CD4-positive, alpha-beta T cell (primary cell): Measurements from ENCODE around the gene ANO10. TPM values are rescaled to one million over a fixed set of nuclear protein-coding genes. Genes with fewer than 3 reads are reported as not detected.

Experiments used
- ATAC-seq: fragments of 200-7000 bp; cut with Tn5 transposase; one replicate; pipeline ENCODE4 v1.10.0; 2022; ENCODE audit warnings: mild to moderate bottlenecking; ENCODE audit not compliant: poor library complexity
- CTCF ChIA-PET: fragments of 350-600 bp; sonication (Branson Sonifier 250); formaldehyde crosslinking; loops from one replicate; lab custom pipeline; 2021; ENCODE audit warnings: antibody characterized with exemption, inconsistent platforms; lab: Charles Lee
- POLR2A ChIA-PET: fragments of 350-600 bp; sonication (Branson Sonifier 250); formaldehyde crosslinking; loops from one replicate; lab custom pipeline; 2021; ENCODE audit warnings: antibody characterized with exemption, inconsistent platforms; lab: Charles Lee
- DNase-seq, 14 experiments: peaks; one replicate each; pipeline ENCODE4 v3.0.0-alpha.2; 2013 to 2020; ENCODE audit warnings: mixed read lengths in 2 of 14
- H3K27ac ChIP-seq, 2 donors: one replicate each; pipeline versions ENCODE4 v1.5.1 to v1.7.0; 2013; ENCODE audit warnings: low read length in 2 of 2, low read depth in 1 of 2, mild to moderate bottlenecking in 1 of 2
- H3K27me3 ChIP-seq, 2 experiments: 1 replicate in 1 of 2; 2 replicates in 1 of 2; pipeline versions ENCODE4 v1.6.1 to v1.7.0; 2013; ENCODE audit warnings: low read length in 2 of 2, control low read depth in 1 of 2, mild to moderate bottlenecking in 1 of 2, moderate library complexity in 1 of 2; ENCODE audit not compliant: insufficient read depth in 2 of 2, control insufficient read depth in 1 of 2
- H3K36me3 ChIP-seq: one replicate; pipeline ENCODE4 v1.6.1; 2013; ENCODE audit warnings: low read length, control low read depth; ENCODE audit not compliant: insufficient read depth
- H3K4me1 ChIP-seq: one replicate; pipeline ENCODE4 v1.6.1; 2013; ENCODE audit warnings: low read length, control low read depth; ENCODE audit not compliant: insufficient read depth
- H3K4me3 ChIP-seq: one replicate; pipeline ENCODE4 v1.5.1; 2013; ENCODE audit warnings: mild to moderate bottlenecking, low read length, moderate library complexity
- H3K9me3 ChIP-seq, 2 experiments: 1 replicate in 1 of 2; 2 replicates in 1 of 2; pipeline versions ENCODE4 v1.6.1 to v1.7.0; 2013; ENCODE audit warnings: low read length in 2 of 2, mild to moderate bottlenecking in 2 of 2, control low read depth in 1 of 2, moderate library complexity in 1 of 2; ENCODE audit not compliant: control insufficient read depth in 1 of 2, insufficient read depth in 1 of 2
- H3K27ac Mint-ChIP-seq: one replicate; pipeline ENCODE4 v1.8.0; 2020; ENCODE audit warnings: mixed read lengths
- H3K27me3 Mint-ChIP-seq: one replicate; pipeline ENCODE4 v1.8.0; 2021; ENCODE audit warnings: mixed read lengths
- H3K36me3 Mint-ChIP-seq: one replicate; pipeline ENCODE4 v1.8.0; 2021; ENCODE audit warnings: low read depth, mixed read lengths
- H3K4me1 Mint-ChIP-seq: one replicate; pipeline ENCODE4 v1.8.0; 2021; ENCODE audit warnings: low read depth, mixed read lengths
- H3K4me3 Mint-ChIP-seq: one replicate; pipeline ENCODE4 v1.8.0; 2020; ENCODE audit warnings: mild to moderate bottlenecking, mixed read lengths
- H3K9me3 Mint-ChIP-seq: one replicate; pipeline ENCODE4 v1.8.0; 2020; ENCODE audit warnings: mixed read lengths
- intact Hi-C, 2 experiments: fragments of 100-400 bp; cut with DNase I in 1 of 2; cut with micrococcal nuclease in 1 of 2; formaldehyde crosslinking; loops; one replicate each; pipeline versions ENCODE4 v1.15.1 to v1.9.0; 2023 to 2025; cut with DNase I, micrococcal nuclease
- total RNA-seq, 174 experiments: library from RNA in 2 of 174; stranded (reverse) in 2 of 174; gene quantifications; one replicate each; pipeline ENCODE4 v1.2.3 and lab custom pipeline; 2021 to 2026
- TF ChIP-seq, protein P1 (sequence below): fragments of 200-600 bp; IDR thresholded peaks from one replicate; pipeline ENCODE4 v1.8.0; 2022; ENCODE audit warnings: antibody characterized with exemption, mild to moderate bottlenecking

Gene ANO10
- total RNA-seq, 2 experiments from 2014 or later, result 6.9 to 8.0 TPM

DNA sequence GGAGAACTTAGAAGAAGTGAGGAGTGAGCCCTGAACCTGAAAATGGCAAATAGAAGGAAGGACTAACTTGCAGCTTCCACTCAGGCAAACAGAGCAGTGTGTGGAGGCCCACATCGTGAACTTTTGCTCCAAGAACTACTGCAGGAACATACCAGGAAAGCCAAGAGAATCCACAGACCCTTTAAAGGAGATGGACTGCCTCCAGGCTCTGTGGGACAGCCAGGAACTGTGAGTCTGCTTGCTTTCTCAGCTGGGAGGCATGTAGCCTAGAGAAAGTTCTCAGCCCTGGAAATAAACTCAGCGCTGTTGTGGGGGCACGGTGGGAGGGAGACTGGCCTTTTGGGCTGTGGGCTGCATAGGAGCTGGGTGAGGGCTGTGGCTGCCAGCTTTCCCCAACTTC, 242.5 kb downstream of the ANO10 start:
- intact Hi-C loops, result loop anchor here (1.0 to 5.0 kb wide), 5 partner anchors 92 to 417 kb away; partner anchors contain the start of gene SNRK (in 2 of the 2)
- Histone ChIP-seq H3K27ac (no peak overlapping the region), H3K27me3 (no peaks in the 10 kb centered on the region), H3K4me3 (no peak overlapping the region), H3K4me1 (peaks cover 16% of the 10 kb centered on the region), H3K9me3 (no peaks in the 10 kb centered on the region), H3K36me3 (no peaks in the 10 kb centered on the region)
- Mint-ChIP-seq H3K27me3 (no peaks in the 10 kb centered on the region), H3K9me3 (no peaks in the 10 kb centered on the region), H3K27ac (no peak overlapping the region), H3K4me1 (peaks cover 18% of the 10 kb centered on the region), H3K36me3 (no peaks in the 10 kb centered on the region), H3K4me3 (no peak overlapping the region)
- TF ChIP-seq, protein P1, sequence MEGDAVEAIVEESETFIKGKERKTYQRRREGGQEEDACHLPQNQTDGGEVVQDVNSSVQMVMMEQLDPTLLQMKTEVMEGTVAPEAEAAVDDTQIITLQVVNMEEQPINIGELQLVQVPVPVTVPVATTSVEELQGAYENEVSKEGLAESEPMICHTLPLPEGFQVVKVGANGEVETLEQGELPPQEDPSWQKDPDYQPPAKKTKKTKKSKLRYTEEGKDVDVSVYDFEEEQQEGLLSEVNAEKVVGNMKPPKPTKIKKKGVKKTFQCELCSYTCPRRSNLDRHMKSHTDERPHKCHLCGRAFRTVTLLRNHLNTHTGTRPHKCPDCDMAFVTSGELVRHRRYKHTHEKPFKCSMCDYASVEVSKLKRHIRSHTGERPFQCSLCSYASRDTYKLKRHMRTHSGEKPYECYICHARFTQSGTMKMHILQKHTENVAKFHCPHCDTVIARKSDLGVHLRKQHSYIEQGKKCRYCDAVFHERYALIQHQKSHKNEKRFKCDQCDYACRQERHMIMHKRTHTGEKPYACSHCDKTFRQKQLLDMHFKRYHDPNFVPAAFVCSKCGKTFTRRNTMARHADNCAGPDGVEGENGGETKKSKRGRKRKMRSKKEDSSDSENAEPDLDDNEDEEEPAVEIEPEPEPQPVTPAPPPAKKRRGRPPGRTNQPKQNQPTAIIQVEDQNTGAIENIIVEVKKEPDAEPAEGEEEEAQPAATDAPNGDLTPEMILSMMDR, result no peak
- CTCF ChIA-PET, result interaction anchor here (1.0 to 2.6 kb wide), 2 partner anchors 9 to 124 kb away, joined by 4 to 6 read pairs; no protein-coding TSS in a partner anchor
- ATAC-seq (no peak), DNase-seq (no peak)
- POLR2A ChIA-PET, result interaction anchor here (0.9 to 1.7 kb wide), 2 partner anchors 10 to 157 kb away, joined by 3 to 13 read pairs; no protein-coding TSS in a partner anchor

DNA sequence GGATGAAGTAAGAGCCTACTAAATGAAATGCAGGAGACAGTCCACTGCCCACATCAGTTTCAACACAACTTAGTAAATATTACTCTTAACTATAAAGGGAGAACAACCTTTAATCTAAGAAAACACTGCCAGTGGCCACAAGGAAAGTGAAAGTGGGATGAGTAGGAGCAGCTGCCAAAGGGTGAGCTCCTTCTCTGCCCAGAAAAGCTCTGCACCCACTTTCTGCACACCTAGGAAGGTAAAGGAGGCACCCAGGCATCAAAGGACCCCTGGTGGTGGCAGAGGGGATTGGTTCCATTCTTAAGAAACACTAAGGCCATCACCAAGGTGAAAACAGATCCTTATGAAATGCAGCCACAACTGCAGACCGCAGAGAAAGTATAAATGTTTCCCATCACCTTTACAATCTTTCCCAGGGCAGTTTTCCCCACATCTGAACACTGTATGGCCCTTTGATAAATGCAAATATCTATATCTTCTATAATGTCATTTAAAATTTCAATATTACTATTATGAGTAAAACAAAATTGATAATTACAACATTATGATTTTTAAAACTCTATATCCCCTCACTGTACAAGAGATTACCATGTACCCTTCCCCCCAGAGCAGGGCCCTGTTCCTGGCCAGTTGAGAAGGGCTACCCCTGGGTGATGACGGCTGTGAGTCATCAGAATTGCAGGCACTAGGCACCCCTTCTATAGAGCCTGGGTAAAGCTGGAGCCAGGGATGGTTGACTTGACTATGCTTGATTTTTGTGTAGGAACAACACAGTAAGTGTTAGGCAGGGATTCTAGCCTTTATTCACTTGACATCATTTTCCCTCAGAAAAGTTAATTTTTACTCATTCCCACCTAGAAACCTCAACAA, 243.5 kb downstream of the ANO10 start:
- Mint-ChIP-seq H3K4me3 (no peak overlapping the region), H3K36me3 (no peaks in the 10 kb centered on the region), H3K27me3 (no peaks in the 10 kb centered on the region), H3K4me1 (peaks cover 17% of the 10 kb centered on the region), H3K9me3 (no peaks in the 10 kb centered on the region), H3K27ac (peak overlapping the region; percentile 50)
- ATAC-seq (peak; percentile 99), DNase-seq (peak; percentile 62 to 86 (median 68))
- ChIA-PET POLR2A (interaction anchor here (0.9 to 2.4 kb wide), 7 partner anchors 11 to 216 kb away, joined by 3 to 14 read pairs (median 5); no protein-coding TSS in a partner anchor), CTCF (interaction anchor here (0.6 to 2.6 kb wide), 22 partner anchors 10 to 316 kb away, joined by 3 to 11 read pairs (median 4); no protein-coding TSS in a partner anchor)
- H3K4me1 ChIP-seq, result peaks cover 16% of the 10 kb centered on the region
- no peaks in the 10 kb centered on the region for H3K9me3 ChIP-seq
- TF ChIP-seq, protein P1, result peak; percentile 86
- intact Hi-C loops, result loop anchor here (1.0 to 5.0 kb wide), 8 partner anchors 91 to 417 kb away; partner anchors contain the start of gene SNRK (in 2 of the 2)
- no peaks in the 10 kb centered on the region for H3K36me3 ChIP-seq
- H3K4me3 ChIP-seq, result no peak overlapping the region
- H3K27me3 ChIP-seq, result no peaks in the 10 kb centered on the region
- no peak overlapping the region for H3K27ac ChIP-seq

DNA sequence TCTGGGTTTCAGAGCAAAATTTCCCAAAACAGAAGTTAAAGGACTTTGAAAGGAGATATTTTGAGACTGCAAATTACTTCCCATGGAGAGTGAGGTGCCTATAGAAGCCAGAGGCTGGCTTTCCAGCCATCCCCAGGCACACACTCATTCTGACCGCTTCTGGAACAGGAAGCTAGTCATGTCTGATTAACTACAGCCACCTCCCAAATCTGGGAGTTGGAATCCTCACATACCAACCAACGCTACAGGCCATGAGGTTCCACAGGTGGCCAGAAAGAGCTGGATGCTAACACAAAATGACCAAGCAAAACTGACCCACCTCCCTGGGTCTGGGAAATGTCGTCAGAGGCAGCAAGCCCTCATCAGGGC, 248.3 kb downstream of the ANO10 start:
- Histone ChIP-seq H3K9me3 (no peaks in the 10 kb centered on the region), H3K27me3 (no peaks in the 10 kb centered on the region), H3K36me3 (no peaks in the 10 kb centered on the region), H3K4me1 (peaks cover 29% of the 10 kb centered on the region), H3K4me3 (no peak overlapping the region), H3K27ac (no peak overlapping the region)
- H3K9me3 Mint-ChIP-seq, result no peaks in the 10 kb centered on the region
- H3K27ac Mint-ChIP-seq, result no peak overlapping the region
- POLR2A ChIA-PET, result interaction anchor here (1.2 kb wide), 1 partner anchor 77 kb away, joined by 3 read pairs; no protein-coding TSS in a partner anchor
- no peak for ATAC-seq
- no peak for DNase-seq
- no peaks in the 10 kb centered on the region for H3K36me3 Mint-ChIP-seq
- TF ChIP-seq, protein P1, result no peak
- no peak overlapping the region for H3K4me3 Mint-ChIP-seq
- CTCF ChIA-PET, result no interaction called here
- H3K4me1 Mint-ChIP-seq, result peaks cover 12% of the 10 kb centered on the region
- no peaks in the 10 kb centered on the region for H3K27me3 Mint-ChIP-seq
- intact Hi-C loops, result no loop called here
